Putamen (tissue), 1 donor: ENCODE results near the gene GALR1.

Experiments used
- DNase-seq: peaks from one replicate; pipeline ENCODE4 v3.0.0-alpha.2; 2016; ENCODE audit warnings: low spot score

Gene GALR1

GRCh38 chr18:77321823-77322805, 72.5 kb downstream of the GALR1 start:
- DNase-seq: no peak

- DNase-seq: no peak
These were observed 74.1 kb downstream of the GALR1 start for GRCh38 chr18:77323640-77324299.
